ENCODE data around the gene PXN.
A peak's percentile ranks its signal among the peaks of the same experiment; 100 is the strongest.
"Not testable (repeated sequence)": the region's sequence is repeated elsewhere in the genome, so short reads cannot be mapped to it uniquely, and the experiment has no call there.

PXN gene

DNA sequence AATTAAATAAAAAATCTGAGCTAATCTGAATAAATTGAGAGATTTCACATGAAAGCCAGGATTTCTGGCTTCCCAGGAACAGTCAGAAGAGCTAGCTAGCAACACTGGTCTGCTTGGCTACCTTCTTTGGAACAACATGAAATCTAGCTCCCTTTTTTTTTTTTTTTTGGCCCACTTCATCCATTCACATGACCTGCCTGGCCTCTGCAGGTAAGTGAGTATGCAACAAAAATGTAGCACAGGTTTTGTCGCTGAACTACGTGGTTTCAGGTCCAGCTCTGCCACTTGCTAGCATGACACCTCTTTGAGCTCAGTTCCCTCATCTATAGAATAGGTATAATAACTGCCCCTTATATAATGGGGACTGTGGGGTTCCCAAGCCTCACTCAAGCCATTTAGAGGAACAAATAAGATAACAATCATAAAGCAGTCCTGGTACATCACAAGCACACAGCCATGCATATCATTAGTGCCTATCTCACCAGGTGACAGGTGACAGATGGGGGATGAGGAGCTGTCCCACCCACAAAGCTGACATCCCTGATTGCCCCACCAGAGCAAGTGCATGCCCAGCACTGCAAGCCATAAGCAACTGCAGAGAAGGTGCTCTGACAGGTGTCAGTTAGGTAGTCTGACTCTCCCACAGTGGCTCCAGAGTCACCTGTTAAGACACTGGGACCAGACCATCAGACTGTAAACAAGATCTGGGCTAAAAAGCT, 25.6 kb downstream of the PXN start:
- no peak for ATAC-seq

DNA sequence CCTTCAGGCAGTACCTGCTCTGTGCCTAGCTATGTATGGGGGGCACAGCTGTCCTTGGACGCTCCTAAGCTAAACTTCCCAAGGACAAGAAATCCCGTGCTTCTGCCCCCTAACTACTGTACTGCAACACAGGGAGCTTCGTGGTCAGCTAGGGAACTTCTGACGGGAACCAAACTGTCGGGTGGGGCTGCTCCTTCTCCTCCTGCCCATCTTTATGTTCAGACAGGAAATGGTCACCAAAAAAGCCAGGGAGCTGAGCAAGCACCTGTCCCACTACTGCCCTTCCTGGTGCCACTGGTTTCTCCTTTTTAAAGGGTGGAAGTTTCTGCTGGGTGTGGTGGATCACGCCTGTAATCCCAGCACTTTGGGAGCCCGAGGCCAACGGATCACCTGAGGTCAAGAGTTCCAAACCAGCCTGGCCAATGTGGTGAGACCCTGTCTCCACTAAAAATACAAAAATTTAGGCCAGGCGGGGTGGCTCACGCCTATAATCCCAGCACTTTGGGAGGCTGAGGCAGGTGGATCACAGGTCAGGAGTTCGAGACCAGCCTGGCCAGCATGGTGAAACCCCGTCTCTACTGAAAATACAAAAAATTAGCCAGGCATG, 26.6 kb downstream of the PXN start:
- no peak for ATAC-seq

DNA sequence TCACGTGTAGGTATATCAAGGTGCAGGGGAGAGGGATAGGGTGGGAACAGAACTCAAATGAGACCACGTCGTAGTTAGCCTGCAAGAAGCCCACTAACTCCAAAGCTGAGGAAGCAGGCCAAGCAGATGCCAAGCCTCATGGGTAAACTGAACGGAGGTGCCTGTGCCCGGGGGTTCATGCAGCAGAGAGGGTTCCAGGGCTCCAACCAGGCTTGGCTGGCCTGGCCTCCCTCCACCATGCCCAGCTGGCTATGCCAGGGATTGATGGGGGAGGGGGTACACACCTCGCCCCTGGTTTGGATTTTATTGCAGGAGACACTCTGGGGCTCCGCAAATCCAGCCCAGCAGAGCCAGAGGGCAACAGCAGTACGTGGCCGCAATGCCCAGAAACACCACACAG, 27.3 kb downstream of the PXN start:
- ATAC-seq: no peak

DNA sequence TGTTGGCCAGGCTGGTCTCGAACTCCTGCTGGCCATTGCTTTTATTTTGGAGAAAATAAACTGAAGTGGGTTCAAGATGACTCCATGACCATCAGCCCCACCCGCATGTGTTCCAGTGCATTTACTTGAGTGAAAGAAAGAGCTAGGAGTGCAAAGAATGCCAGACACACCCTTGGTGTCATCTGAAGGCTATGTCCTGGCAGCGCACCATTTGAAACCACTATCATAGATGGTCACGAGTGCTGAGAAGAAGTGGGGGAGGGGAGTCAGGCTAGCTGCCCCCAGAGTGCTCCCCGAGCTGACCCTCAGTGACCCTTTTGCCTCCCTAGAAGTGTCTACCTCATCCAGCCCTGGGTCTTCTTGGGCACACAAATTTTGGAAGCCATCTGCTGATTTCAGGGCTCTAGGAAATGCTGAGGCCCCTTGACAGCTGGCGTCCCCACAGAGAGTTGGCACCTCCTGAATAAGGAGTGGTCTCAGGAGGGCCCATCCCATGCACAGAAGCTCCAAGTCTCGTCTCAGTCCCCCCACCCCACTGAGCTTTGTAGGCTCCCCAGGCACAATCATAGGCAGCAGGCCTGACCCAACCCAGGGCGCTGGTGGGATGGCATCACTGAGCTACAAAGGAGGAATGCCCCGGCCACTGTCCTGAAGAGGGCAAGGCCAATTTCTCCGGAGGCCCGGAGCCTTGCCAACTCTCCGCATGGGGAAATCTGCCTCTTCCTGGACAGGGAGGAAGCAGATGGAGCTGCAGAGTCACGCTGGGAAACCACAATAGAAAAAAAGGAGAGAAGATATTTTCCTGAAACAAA, 28.0 kb downstream of the PXN start:
- no peak for ATAC-seq

DNA sequence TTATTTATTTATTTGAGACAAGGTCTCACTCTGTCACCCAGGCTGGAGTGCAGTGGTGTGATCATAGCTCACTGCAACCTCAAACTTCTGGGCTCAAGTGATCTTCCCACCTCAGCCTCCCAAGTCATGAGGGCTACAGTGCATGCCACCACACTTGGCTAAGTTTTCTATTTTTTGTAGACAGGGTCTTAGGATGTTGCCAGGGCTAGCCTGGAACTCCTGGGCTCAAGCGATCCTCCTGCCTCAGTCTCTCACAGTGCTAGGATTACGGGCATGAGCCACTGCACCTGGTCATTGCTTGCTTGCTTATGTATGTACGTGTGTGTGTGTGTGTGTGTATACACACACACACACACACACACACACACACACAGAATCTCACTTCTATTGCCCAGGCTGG, 28.7 kb downstream of the PXN start:
- not testable (repeated sequence) for ATAC-seq

DNA sequence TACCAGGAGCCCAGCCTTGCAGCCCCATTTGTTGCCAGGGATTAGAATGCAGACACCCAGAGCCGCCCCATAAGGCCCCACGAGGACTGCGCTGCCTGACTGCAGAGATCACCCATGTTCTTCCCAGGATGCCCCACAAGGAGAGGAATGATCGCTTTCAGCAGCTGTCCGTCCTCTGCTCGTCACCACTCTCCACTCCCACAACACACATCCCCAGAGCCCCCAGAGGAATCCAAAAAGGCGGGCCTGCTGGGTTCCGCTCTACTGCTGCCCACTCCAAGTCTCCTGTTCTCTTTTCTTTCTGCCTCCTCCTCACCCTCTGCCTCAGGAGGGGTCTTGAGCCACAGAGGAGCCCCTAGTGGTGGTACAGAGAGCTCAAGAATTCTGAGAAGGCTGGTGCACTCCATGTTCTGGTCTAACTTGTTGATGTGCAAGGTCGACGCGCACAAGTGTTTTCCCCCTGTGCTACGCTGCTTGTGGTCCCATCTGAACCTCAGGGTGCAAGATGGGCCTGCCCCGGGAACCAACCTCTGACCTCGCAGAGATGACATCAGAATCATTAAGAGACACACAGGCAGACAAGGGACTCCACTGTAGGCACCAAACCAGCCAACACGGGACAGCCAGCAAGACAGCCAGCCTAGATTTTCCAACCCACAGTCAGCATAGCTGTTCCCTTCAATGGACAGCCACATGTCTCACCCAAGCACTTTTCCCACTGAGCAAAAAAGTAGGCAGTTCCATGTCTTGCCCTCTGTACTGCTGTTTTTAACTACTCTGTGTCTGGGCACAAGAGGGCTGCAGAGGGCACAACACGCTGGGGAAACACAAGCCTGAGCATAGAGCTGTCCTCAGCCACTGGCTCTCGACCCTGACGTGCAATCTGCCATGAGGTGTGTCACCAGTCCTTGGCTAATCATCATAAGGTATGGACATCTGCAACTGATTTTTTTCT, 29.9 kb downstream of the PXN start:
- ATAC-seq: no peak

DNA sequence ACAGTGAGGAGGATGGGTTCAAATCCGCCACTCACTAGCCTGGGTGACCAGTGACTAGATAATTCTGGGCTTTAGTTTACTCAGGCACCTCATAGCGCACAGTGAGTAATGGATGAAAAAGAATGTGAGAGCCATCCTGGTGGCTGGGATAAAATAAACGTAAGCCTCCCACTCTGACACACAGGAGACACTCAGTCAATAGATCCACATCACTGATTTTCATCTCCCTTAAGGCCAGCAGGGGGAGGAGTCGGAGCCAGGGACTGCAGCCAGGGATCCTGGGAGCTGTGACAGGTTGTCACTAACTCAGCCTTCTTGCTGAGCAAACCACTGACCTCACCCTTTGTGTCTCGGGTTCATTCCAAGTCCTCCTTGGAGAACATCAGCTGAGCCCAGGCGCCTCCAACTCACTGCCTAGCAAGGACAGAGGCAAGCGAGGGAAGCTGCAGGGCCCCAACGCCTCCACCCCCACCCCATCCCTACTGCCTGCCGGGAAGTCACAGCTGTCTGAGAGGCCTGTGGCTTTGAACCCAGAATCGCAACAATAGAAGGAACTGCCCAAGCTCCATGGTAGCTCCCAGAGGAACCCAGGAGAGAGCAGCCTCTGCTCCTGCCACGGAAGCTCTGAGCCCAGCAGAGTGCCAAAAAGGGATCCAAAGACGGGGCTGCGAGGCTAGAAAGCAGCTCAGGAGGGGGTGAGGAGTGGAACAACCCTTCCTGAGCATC, 30.7 kb downstream of the PXN start:
- no peak for ATAC-seq

DNA sequence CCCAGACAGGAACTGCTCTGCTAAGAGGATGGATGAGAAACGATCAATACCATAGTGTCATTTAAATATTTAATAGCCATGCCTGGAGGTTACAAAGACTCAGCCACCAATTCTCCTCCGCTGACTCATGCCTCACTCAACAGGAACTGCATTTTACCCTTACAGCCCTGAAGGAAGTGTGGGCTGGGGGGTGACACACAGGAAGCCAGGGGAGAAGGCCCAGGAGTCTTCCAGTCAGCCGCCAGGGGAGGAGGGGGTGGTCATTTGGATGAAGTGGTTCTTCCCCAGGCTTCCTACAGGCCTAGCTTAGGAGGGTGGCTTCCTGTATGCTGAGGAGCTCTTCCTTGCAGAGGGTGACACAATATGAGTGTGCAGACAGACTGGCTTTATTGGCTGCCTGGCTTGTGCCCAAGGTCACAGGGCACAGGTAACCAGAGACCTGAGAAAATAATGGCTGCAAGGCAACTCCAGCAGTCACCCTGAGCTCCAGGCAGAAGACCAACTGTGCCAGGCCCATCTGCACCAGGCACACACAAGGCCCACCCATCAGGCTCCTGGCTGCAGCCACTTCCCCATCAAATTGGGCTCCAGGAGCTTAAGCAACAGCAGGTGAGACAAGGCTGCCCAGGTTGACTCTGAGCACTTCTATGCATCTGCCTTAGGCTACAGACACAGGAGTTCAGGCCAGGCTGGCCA, 34.1 kb downstream of the PXN start:
- peak; percentile 89 to 90 for ATAC-seq

DNA sequence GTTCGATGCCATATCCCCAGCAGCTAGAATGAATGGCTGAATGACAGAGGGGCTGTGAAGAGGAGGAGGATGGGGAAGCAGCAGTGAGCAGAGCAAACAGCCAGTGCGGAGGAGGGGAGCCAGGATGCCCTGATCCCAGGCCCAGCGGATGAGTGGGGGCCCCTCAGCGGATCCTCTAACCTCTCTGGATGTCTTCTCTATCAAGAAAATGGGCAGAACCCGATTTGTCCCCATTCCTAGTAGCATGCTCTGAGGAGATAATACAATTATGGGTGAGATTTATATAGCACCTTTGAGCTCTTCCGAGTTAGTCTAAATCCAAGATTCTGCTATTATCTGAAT, 34.6 kb downstream of the PXN start:
- ATAC-seq: no peak

DNA sequence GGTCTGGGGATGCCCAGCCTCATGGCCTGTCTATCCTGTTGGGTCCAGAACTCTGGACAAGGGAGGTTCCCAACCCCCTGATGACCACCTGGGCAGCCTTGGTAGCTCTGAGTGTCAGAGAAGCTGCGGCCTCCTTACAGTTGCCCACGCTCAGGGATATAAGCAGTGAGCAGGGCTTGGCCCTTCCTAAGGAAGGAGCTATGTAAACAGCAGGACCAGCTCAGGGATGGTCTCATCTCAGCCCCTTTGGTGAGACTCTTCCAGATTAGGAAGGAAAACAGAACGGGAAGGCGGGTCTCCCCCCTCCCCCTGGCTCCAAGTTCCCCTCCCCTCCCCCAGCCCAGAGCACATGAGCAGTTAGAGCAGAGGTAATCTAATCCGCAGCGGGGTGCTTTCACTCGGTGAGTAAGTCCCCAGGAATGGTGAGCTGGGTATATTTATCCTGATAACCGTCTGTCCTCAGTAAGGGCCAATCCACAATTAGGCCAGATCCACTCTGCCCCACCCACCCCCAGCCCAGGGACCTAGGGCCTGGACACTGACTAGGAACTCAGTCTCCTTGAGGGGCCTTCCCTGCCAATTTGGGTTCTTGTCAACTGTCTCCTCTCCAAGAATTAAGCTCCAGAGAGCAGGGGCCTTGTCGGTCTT, 35.1 kb downstream of the PXN start:
- no peak for ATAC-seq

DNA sequence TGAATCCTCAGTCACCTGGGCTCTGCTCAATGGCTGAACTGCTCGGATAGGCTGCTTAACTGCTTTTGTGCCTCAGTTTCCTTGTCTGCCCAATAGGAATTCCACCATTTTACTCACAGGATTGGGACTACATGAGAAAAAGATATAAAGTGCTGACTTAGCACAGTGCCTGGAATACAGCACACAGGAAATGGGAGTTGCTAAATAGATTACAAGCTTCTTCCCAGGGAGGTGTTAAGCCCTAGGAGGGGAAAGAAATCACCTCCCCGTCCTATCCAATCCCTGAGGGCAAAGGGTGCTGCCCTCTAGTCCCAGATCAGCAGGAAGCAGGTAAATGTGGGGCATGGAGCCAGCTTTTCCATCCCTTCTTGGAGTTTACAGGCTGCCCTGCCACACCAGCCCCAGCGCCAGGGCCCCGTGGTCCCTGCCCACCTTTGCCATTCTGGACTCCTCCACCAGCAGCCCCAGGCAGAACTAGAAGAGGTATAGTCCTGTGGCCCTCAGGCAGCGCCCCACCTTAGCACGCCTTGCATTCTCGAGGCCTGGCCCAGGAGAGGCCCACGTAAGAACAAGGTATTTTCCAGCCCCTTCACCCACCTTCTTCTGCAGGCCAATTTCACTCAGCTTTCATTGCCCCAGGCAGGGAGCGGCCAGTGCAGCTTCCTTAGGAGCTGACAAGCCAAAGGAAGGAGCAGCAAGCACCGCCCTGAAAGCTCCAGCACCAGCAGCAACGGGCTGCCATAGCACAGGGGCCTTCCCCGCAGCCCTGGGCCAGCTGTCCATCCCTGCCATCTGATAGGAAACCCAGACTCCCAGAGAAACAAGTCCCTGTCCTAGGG, 35.8 kb downstream of the PXN start:
- no peak for ATAC-seq

DNA sequence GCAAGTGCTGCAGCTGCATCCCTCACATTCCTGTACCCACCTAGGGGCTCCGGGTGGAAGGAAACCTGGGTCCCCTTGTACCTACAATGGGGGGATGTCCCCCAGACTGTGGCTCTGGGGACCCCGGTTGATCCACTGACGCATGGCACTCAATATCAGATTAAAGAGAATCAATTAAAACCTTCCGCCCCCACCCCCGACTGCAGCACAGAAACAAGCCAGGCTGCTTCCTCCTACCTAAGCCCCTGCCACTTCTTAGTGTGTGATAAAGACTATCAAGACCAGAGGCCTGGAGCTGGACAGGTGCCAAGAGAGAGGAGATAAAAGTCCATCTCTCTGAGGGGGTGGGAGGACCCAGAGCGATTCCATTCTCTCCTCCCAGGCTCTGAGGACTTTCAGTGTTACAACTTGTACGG, 36.5 kb downstream of the PXN start:
- ATAC-seq: no peak

DNA sequence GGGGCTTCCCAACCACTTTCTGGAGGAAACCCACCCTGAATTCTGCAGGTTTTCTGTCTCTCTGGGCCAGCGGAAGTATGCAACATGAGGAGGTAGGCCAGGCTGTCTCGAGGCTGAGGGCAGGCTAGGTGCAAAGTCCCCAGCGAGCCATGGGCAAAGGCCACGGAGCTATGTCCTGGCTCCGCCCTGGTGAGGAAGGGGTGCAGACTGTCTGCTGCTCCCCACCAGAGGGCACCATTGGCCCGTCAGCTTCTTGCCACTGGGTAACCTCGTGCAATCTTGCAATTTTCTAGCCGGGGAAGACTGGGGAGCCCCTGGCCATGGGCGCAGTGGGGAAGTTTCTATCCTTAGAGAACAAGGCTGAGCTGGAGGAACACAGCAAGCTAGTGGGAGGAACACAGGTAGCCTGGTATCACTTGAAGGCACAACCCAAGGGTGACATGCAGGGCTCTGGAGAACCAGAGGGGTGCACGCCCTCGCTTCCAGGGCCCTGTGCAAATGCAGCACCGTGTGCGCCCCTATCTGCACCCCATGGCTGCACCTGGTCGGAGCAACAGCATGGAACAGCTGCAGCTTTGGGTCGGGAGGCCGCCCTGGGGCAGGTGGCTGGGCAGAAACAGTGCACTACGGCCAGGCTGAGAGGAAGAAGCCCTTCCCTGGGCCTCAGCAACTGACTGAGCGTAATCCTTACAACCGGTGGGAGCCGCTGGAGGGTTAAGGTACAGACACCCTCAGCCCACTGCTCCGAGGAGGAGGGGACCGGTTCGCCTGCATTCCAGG, 37.0 kb downstream of the PXN start:
- ATAC-seq: peak; percentile 72 to 78

DNA sequence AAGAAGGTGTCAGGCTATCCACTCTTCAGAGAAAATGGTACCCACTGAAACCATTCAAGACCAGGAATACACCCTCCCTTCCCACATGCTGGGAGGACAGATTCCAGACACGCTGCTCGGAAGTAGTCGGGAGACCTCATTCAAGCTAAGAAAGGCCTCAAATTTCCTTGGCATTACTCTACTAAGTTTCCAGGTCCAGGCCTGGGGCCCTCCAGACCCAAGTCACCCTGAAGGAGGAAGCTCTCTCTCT, 37.6 kb downstream of the PXN start:
- no peak for ATAC-seq

DNA sequence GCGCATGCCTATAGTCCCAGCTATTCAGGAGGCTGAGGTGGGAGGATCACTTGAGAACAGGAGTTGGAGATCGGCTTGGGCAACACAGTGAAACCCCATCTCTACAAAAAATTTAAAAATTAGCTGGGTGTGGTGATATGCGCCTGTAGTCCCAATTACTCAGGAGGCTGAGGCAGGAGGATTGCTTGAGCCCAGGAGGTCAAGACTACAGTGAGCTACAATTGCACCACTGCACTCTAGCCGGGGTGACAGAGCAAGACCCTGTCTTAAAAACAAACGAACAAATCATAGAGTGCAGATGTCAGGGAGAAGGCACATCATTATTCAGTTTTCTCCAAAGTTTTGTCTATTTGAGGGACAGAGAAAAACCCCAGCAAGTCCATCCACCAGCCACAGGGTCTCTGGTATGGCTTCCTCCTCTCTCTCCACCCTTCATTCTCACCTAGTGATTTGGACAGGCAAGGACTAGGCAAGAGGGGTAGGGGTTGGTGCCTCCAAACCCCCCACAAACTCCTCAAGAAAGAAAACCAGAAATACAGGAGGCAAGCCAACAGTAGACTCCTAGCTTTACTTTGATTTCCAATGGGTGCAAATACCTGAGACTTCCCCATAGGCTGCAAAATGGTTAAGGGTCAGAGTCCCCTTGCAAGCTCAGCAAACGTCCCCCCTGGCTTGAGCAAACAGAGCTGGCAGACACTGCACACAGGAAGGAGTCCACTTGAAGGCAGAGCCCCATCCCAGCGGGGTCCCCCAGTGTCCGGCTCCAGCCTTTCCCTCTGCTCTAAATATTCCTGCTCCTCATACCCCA, 38.1 kb downstream of the PXN start:
- no peak for ATAC-seq

DNA sequence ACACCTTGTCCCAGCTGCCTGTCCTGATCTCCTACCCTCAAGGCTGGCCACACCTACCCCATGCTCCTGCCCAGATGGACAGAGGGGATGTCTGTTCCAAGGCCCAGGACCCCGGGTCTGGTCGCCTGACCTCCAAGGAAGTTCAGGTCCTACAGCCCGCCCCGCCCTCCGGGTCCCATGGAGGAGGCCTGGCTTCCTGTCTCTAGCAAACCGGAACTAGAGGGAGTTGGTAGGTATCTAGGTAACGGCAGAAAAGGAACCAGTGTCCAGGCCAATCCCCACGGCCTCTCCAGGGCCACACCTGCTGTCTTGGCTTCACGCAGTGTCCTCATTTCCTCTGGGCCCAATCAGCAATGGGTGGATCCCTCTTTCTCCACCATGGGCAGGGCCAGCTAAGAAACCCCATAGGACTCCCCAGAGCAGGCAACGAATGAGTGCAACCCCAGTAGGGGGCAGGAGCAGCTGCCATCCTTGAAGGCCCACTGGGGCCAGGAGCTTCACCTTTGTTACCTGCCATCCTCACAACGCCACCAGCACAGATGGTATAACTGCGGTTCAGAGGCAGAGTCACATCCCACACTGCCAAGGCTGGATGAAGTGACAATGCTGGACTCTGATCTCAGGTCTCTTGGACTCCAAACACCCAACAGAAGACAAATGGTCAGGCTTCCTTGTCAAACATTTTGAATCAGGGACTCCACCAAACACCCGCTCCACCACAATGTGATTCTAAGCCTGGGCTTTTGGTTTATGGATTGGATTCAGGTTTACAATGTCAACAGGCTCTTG, 39.5 kb downstream of the PXN start:
- peak; percentile 15 to 36 for ATAC-seq

DNA sequence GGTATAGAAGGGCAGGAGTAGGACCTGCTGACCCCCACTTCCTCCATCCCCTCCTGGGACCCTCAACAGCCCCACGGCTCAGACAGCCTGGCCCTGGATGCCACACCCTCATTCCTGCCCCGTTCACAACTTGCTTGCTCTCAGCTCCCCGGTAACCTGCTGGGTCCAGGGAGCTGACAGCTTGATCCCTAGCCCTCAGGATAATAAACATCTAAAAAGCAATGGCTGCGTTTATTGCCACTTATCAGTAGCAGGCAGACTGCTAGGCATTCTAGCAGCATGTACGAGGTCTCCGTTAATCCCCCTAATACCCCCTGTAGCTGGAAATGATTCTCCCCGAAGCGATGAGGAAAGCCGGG, 40.4 kb downstream of the PXN start:
- no peak for ATAC-seq
